IPS-18a (cell line): ENCODE results near the gene CDC42EP4.
A peak's percentile ranks its signal among the peaks of the same experiment; 100 is the strongest.

Source experiments
- H3K27ac ChIP-seq: one replicate; pipeline ENCODE4 v1.5.1; 2013; ENCODE audit warnings: low read length
- H3K27me3 ChIP-seq: one replicate; pipeline ENCODE4 v1.6.1; 2013; ENCODE audit warnings: mild to moderate bottlenecking, low read length; ENCODE audit not compliant: control insufficient read depth, insufficient read depth
- H3K36me3 ChIP-seq: one replicate; pipeline ENCODE4 v1.6.1; 2013; ENCODE audit warnings: low read depth, low read length; ENCODE audit not compliant: control insufficient read depth
- H3K4me1 ChIP-seq: one replicate; pipeline ENCODE4 v1.6.1; 2013; ENCODE audit warnings: low read depth, low read length; ENCODE audit not compliant: control insufficient read depth
- H3K4me3 ChIP-seq: one replicate; pipeline ENCODE4 v1.5.1; 2013; ENCODE audit warnings: low read length
- H3K9ac ChIP-seq: one replicate; pipeline ENCODE4 v1.6.1; 2013; ENCODE audit warnings: mild to moderate bottlenecking, low read length, moderate library complexity
- H3K9me3 ChIP-seq: one replicate; pipeline ENCODE4 v1.6.1; 2013; ENCODE audit warnings: low read depth, low read length; ENCODE audit not compliant: control insufficient read depth

The CDC42EP4 gene

GRCh38 chr17:73351764-73352163, 40.0 kb upstream of the CDC42EP4 start:
- no peaks in the 10 kb centered on the region for H3K9me3 ChIP-seq
- no peak overlapping the region for H3K4me3 ChIP-seq
- H3K27ac ChIP-seq, result no peak overlapping the region
- no peaks in the 10 kb centered on the region for H3K27me3 ChIP-seq
- no peak overlapping the region for H3K9ac ChIP-seq
- peaks cover 10% of the 10 kb centered on the region for H3K4me1 ChIP-seq
- H3K36me3 ChIP-seq, result no peaks in the 10 kb centered on the region

- no peak overlapping the region for H3K27ac ChIP-seq
- H3K4me1 ChIP-seq, result peaks cover 10% of the 10 kb centered on the region
- no peaks in the 10 kb centered on the region for H3K27me3 ChIP-seq
- no peaks in the 10 kb centered on the region for H3K9me3 ChIP-seq
- no peaks in the 10 kb centered on the region for H3K36me3 ChIP-seq
- no peak overlapping the region for H3K4me3 ChIP-seq
- H3K9ac ChIP-seq, result no peak overlapping the region
These were observed 39.1 kb upstream of the CDC42EP4 start for GRCh38 chr17:73350864-73351263.

GRCh38 chr17:73349647-73350046, 37.8 kb upstream of the CDC42EP4 start:
- Histone ChIP-seq H3K4me1 (peaks cover 10% of the 10 kb centered on the region), H3K27ac (no peak overlapping the region), H3K4me3 (no peak overlapping the region), H3K9me3 (no peaks in the 10 kb centered on the region), H3K9ac (no peak overlapping the region), H3K36me3 (no peaks in the 10 kb centered on the region), H3K27me3 (no peaks in the 10 kb centered on the region)

GRCh38 chr17:73349138-73349537, 37.3 kb upstream of the CDC42EP4 start:
- no peaks in the 10 kb centered on the region for H3K36me3 ChIP-seq
- H3K4me1 ChIP-seq, result peaks cover 14% of the 10 kb centered on the region
- H3K9ac ChIP-seq, result peak overlapping the region; percentile 4
- H3K27ac ChIP-seq, result no peak overlapping the region
- H3K4me3 ChIP-seq, result no peak overlapping the region
- no peaks in the 10 kb centered on the region for H3K27me3 ChIP-seq
- H3K9me3 ChIP-seq, result no peaks in the 10 kb centered on the region

- H3K27me3 ChIP-seq, result no peaks in the 10 kb centered on the region
- no peak overlapping the region for H3K4me3 ChIP-seq
- peaks cover 18% of the 10 kb centered on the region for H3K4me1 ChIP-seq
- peak overlapping the region; percentile 4 for H3K9ac ChIP-seq
- no peak overlapping the region for H3K27ac ChIP-seq
- H3K36me3 ChIP-seq, result no peaks in the 10 kb centered on the region
- H3K9me3 ChIP-seq, result no peaks in the 10 kb centered on the region
These were observed 37.0 kb upstream of the CDC42EP4 start for GRCh38 chr17:73348829-73349095.

- Histone ChIP-seq H3K4me3 (no peak overlapping the region), H3K27me3 (no peaks in the 10 kb centered on the region), H3K27ac (no peak overlapping the region), H3K9ac (no peak overlapping the region), H3K9me3 (no peaks in the 10 kb centered on the region), H3K36me3 (no peaks in the 10 kb centered on the region), H3K4me1 (peaks cover 22% of the 10 kb centered on the region)
These were observed 36.4 kb upstream of the CDC42EP4 start for GRCh38 chr17:73348018-73348828.

- Histone ChIP-seq H3K27ac (no peak overlapping the region), H3K9ac (no peak overlapping the region), H3K27me3 (no peaks in the 10 kb centered on the region), H3K4me1 (peaks cover 29% of the 10 kb centered on the region), H3K4me3 (no peak overlapping the region), H3K9me3 (no peaks in the 10 kb centered on the region), H3K36me3 (no peaks in the 10 kb centered on the region)
These were observed 35.5 kb upstream of the CDC42EP4 start for GRCh38 chr17:73347351-73347750.

GRCh38 chr17:73346501-73347162, 34.8 kb upstream of the CDC42EP4 start:
- Histone ChIP-seq H3K9me3 (no peaks in the 10 kb centered on the region), H3K27ac (no peak overlapping the region), H3K4me3 (no peak overlapping the region), H3K27me3 (no peaks in the 10 kb centered on the region), H3K36me3 (no peaks in the 10 kb centered on the region), H3K9ac (no peak overlapping the region), H3K4me1 (peaks cover 35% of the 10 kb centered on the region)

GRCh38 chr17:73343739-73344454, 32.1 kb upstream of the CDC42EP4 start:
- H3K4me1 ChIP-seq, result peaks cover 35% of the 10 kb centered on the region
- H3K27me3 ChIP-seq, result no peaks in the 10 kb centered on the region
- peak overlapping the region; percentile 51 for H3K9ac ChIP-seq
- H3K27ac ChIP-seq, result peak overlapping the region; percentile 81
- no peaks in the 10 kb centered on the region for H3K36me3 ChIP-seq
- peak overlapping the region; percentile 42 for H3K4me3 ChIP-seq
- H3K9me3 ChIP-seq, result no peaks in the 10 kb centered on the region

- peak overlapping the region; percentile 42 for H3K4me3 ChIP-seq
- H3K27me3 ChIP-seq, result no peaks in the 10 kb centered on the region
- peak overlapping the region; percentile 81 for H3K27ac ChIP-seq
- no peaks in the 10 kb centered on the region for H3K9me3 ChIP-seq
- peaks cover 33% of the 10 kb centered on the region for H3K4me1 ChIP-seq
- H3K9ac ChIP-seq, result peak overlapping the region; percentile 51
- no peaks in the 10 kb centered on the region for H3K36me3 ChIP-seq
These were observed 31.4 kb upstream of the CDC42EP4 start for GRCh38 chr17:73343168-73343634.

GRCh38 chr17:73342541-73343167, 30.9 kb upstream of the CDC42EP4 start:
- peaks cover 31% of the 10 kb centered on the region for H3K4me1 ChIP-seq
- H3K9ac ChIP-seq, result peak overlapping the region; percentile 50
- no peaks in the 10 kb centered on the region for H3K36me3 ChIP-seq
- H3K9me3 ChIP-seq, result no peaks in the 10 kb centered on the region
- no peak overlapping the region for H3K4me3 ChIP-seq
- H3K27ac ChIP-seq, result peak overlapping the region; percentile 48
- H3K27me3 ChIP-seq, result no peaks in the 10 kb centered on the region
